Measurements from ENCODE around the gene ABCB10.

- TF ChIP-seq EZH2 (IDR thresholded peaks at IDR 0.05; ENCODE audit: insufficient read depth, poor library complexity, severe bottlenecking) (no peak), EZH2phosphoT487 (IDR thresholded peaks at IDR 0.05; ENCODE audit: insufficient read depth, low read depth) (no peak)
These were observed 45.0 kb upstream of the ABCB10 start for GRCh38 chr1:229603371-229604005.
